HG02840 (cell line): ENCODE measurements around the gene SLC25A25.

Experiments used
- ATAC-seq: cut with Tn5 transposase; IDR thresholded peaks from one replicate; pipeline ENCODE4 v1.9.1; 2021; ENCODE audit warnings: mild to moderate bottlenecking, moderate library complexity, moderate number of reproducible peaks; ENCODE audit not compliant: unreplicated experiment, low FRiP score

SLC25A25 gene

GRCh38 chr9:128139621-128140020 is 71.6 kb downstream of the SLC25A25 start:
- ATAC-seq, result no peak

DNA sequence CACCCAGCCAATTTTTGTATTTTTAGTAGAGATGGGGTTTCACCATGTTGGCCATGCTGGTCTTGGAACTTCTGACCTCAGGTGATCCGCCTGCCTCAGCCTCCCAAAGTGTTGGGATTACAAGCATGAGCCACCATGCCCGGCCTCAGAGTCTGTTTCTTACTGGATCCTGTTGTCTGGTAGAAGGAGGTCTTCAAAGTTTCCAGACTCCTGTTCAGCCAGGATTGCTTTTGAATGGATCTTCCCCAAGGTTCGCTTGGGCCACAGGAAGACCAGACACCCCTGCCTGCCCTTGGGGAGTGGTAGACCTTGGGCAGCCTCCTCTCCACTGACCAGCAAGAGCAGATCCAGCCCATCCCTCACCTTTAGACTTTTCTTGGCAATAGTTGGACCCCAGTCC is 73.6 kb downstream of the SLC25A25 start:
- ATAC-seq, result no peak

DNA sequence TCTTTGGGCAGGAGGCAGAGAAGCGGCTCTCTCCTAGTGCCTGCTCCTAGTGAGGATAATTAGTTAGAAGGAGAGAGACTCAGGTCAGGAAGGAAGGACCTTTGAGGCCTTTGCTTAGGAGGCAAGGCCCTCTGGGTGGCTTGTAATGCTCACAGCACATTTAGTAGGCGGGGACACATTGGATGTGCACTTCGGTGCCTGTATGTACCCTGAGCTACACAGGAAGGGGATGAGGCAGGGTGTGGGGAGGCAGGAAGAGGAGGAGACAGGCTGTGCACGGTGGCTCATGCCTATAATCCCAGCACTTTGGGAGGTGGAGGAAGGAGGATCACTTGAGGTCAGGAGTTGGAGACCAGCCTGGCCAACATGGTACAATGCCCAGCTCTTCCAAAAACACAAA is 74.0 kb downstream of the SLC25A25 start:
- no peak for ATAC-seq

DNA sequence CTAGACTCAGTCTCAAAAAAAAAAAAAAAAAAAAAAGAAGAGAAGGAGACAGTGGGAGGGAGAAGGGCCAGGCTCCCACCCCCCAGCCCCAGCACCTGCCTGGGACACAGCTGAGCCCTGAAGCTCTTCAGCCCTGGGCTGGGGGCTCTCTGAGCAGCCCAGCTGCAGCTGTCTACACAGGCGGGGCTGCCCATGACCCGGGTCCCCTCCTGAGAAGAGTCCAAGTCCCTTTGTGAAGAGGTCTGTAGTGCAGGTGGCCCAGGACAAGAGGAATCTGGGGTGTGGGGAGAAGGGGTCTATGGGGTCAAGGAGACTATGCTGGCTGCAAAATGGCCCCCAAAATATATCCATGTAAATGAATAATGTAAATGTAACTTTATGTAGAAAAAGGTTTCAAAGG is 74.6 kb downstream of the SLC25A25 start:
- no peak for ATAC-seq

DNA sequence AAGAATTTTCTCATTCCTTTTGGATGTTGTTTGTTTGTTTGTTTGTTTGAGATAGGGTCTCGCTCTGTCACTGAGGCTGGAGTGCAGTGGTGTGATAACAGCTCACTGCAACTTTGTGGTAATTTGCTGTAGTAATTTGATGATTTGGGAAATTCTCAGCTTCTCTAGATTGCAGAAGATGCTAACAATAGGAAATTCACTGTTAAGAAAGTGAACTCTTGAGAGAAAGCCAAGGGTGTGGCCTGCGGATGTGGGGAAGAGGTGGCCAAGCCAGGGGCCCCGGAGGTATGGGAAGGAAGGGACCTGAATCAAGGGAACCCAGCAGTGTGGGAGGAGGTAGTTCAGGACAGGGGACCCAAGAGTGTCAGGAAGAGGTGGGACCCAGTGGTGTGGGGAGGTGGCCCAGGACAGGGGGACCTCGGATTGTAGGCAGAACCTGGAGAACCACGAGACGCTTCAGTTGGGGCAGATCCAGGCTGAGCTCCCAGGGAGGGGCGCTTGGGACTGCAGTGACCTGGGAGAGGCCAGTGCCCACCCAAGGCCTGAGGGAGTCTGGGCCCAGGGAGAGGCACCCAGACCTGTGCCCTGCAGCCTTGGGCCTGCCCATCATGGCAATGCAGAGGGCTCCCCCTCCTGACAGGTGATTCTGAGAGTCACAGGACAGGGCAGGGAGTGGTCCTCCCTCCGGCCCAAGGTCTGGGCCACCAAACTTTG is 75.7 kb downstream of the SLC25A25 start:
- ATAC-seq, result no peak

GRCh38 chr9:128144239-128145181 is 76.5 kb downstream of the SLC25A25 start:
- no peak for ATAC-seq

DNA sequence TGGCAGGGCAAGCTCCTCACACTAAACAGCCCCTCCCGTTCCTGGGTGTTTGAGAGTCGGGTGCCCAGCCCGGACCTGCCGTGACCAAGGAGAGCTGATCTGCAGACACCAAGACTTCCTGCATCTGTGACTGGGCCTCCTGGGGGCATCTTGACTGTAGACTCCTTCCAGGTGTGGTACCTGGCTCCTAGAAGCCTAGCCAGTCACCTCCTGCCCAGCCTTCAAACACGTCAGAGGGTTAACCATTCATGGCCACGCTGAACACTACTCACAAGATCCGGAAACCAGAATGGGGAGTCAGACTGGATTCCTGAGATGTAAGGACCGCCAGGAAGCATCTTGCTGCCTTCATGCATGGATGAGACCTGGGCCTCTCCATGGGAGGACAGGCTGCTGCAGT is 77.5 kb downstream of the SLC25A25 start:
- ATAC-seq, result no peak

DNA sequence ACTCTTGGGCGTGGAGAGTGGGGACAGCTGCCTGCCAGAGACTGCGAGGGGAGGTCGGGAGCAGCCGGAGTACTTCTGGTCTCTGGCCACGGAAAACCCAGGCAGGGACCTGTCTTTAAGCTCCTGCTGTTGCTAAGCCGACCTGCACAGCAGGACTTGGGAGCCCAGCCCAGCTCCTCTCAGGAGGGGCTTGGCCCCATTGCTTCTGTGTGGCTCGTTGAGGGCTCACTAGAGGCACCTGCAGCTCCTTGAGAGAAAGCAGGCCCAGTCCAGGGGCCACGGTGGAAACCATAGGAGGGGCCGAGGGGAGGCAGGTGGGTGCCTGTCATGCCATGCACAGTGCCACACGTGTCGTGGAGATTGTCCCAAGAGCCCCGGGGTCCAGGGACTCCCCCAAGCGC is 77.9 kb downstream of the SLC25A25 start:
- ATAC-seq, result no peak

DNA sequence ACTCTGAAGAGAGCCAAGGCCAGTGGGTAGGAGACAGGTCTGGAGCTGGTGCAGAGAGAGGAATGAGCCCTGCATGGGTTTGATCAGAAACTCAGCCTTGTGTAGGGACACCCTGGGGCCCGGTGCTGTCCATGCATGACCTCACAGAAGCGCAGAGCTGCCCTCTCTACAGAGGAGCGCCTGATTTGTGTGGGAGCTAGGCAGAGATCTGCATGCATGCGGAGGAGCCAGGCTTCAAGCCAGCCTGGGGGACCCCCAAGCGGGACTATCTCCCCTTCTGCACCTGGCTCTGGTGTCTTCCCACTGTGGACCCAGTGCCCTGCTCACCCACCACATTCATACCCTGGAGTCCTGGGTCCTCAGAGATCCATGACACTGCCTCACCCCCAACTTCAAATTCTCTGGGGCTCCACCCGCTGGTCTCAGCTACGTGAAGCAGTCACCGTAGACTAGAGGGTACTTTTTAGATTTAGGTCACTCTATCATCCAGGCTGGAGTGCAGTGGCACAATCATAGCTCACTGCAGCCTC is 78.6 kb downstream of the SLC25A25 start:
- no peak for ATAC-seq

- ATAC-seq, result no peak
Observed at GRCh38 chr9:128148509-128149000, 80.5 kb downstream of the SLC25A25 start.

- ATAC-seq, result no peak
Observed at GRCh38 chr9:128149001-128149701, 81.1 kb downstream of the SLC25A25 start, which contains the start of gene LCN2. Gene LCN2, plus strand, starts transcription at chr9:128149453. Its CDS starts 73 bp downstream, at chr9:128149526.

GRCh38 chr9:128149951-128150593 is 82.0 kb downstream of the SLC25A25 start:
- ATAC-seq, result no peak

- ATAC-seq, result no peak
Observed at GRCh38 chr9:128150594-128151308, 82.7 kb downstream of the SLC25A25 start.

DNA sequence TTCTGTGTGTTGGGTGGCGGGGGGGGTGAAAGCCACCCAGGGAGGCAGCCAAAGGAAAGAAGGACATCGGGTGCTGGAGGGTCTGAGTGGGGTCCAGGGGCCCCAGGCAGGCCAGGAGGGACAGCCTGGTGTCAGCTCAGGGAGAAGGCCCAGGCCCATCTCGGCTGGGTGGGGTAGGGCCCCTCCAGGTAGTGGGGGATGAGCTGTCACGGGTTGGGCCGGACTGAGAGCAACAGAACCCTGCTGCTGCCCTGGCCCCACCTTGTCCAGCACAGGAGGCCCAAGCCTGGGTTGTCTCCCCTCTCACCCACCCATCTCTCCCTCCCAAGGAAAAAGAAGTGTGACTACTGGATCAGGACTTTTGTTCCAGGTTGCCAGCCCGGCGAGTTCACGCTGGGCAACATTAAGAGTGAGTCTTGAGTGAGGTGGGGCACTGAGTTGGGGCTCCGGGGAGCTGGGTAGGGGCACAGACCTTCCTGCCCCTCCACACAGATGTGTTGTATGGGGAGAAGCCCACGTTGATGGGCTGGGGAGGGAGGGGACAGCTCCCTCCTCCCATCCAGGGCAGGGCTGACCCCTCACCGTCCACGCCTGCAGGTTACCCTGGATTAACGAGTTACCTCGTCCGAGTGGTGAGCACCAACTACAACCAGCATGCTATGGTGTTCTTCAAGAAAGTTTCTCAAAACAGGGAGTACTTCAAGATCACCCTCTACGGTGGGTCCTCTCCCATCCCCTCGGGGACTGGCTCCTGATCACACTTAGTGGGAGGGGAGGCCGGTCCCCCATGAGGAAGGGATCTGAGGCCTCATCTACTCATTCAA is 83.5 kb downstream of the SLC25A25 start:
- no peak for ATAC-seq

- no peak for ATAC-seq
Observed at GRCh38 chr9:128152133-128153059, 84.4 kb downstream of the SLC25A25 start.

- no peak for ATAC-seq
Observed at GRCh38 chr9:128153060-128153946, 85.3 kb downstream of the SLC25A25 start.
